Endothelial cell of umbilical vein (primary cell): ENCODE measurements around the gene KRT82. TPM values are rescaled to one million over a fixed set of nuclear protein-coding genes. Genes with fewer than 3 reads are reported as not detected.

Experiments used
- BruUV-seq: library from RNA; stranded (reverse); fragments of 400-500 nt; replicated peaks from 2 replicates; lab custom pipeline; 2021; lab: Mats Ljungman, UMichigan
- CTCF ChIA-PET: fragments of 300-600, 350-600 bp; sonication (Branson Sonifier 250); formaldehyde crosslinking; loops from one replicate; lab custom pipeline; 2021; ENCODE audit warnings: antibody characterized with exemption, inconsistent platforms; lab: Charles Lee
- POLR2A ChIA-PET: fragments of 300-600, 350-600 bp; sonication (Branson Sonifier 250); formaldehyde crosslinking; loops from one replicate; lab custom pipeline; 2021; ENCODE audit warnings: antibody characterized with exemption, inconsistent platforms; lab: Charles Lee
- DNase-seq: peaks from one replicate; pipeline ENCODE4 v3.0.0-alpha.2; 2011; ENCODE audit warnings: low read depth, low spot score
- FAIRE-seq: peaks from 2 replicates; lab custom pipeline; 2011; peaks lifted over from hg19 to GRCh38; lab: Jason Lieb, UNC
- H2AFZ ChIP-seq: 2 replicates; pipeline ENCODE4 v1.6.0; 2012; ENCODE audit warnings: low read depth, low read length, control low read depth, inconsistent platforms
- H3K27ac ChIP-seq: 2 replicates; pipeline ENCODE4 v1.5.1; 2011; ENCODE audit warnings: low read depth, mild to moderate bottlenecking, control low read depth, low read length, moderate library complexity; ENCODE audit not compliant: insufficient read depth
- H3K27me3 ChIP-seq, 2 experiments: 2 replicates each; pipeline versions ENCODE4 v1.6.0 to v1.6.1; 2011; ENCODE audit warnings: low read length in 2 of 2, mixed read lengths in 1 of 2; ENCODE audit not compliant: control insufficient read depth in 2 of 2, insufficient read depth in 2 of 2
- H3K36me3 ChIP-seq, 2 experiments: 2 replicates in 1 of 2; 3 replicates in 1 of 2; pipeline ENCODE4 v1.5.1; 2011; ENCODE audit warnings: low read length in 2 of 2, mild to moderate bottlenecking in 1 of 2, moderate library complexity in 1 of 2; ENCODE audit not compliant: control insufficient read depth in 2 of 2, insufficient read depth in 2 of 2; ENCODE audit errors: extremely low read depth in 1 of 2
- H3K4me1 ChIP-seq: 3 replicates; pipeline ENCODE4 v1.5.1; 2011; ENCODE audit warnings: mild to moderate bottlenecking, low read length; ENCODE audit not compliant: control insufficient read depth, insufficient read depth; ENCODE audit errors: extremely low read depth
- H3K4me2 ChIP-seq: 2 replicates; pipeline ENCODE4 v1.6.1; 2011; ENCODE audit warnings: low read length, control low read depth, mixed read lengths; ENCODE audit not compliant: insufficient read depth
- H3K4me3 ChIP-seq, 3 experiments: fragments of 200-600 bp in 1 of 3; sonication (generic), shearing (Covaris generic) in 1 of 3; replicated peaks in 1 of 3; 2 replicates each; pipeline ENCODE4 v1.5.1; 2011 to 2016; ENCODE audit warnings: control low read depth in 3 of 3, low read length in 3 of 3, mild to moderate bottlenecking in 2 of 3, inconsistent platforms in 1 of 3, low read depth in 1 of 3, moderate library complexity in 1 of 3; ENCODE audit not compliant: insufficient read depth in 1 of 3
- H3K79me2 ChIP-seq: 2 replicates; pipeline ENCODE4 v1.6.0; 2012; ENCODE audit warnings: low read length, inconsistent platforms; ENCODE audit not compliant: control insufficient read depth, insufficient read depth
- H3K9ac ChIP-seq: replicated peaks from 2 replicates; pipeline ENCODE3; 2011; ENCODE audit warnings: low read length, control low read depth; ENCODE audit not compliant: insufficient read depth; ENCODE audit errors: extremely low read depth
- H3K9me1 ChIP-seq: replicated peaks from 3 replicates; pipeline ENCODE4 v1.6.0; 2011; ENCODE audit warnings: mild to moderate bottlenecking, low read length; ENCODE audit not compliant: control insufficient read depth, insufficient read depth; ENCODE audit errors: extremely low read depth
- H3K9me3 ChIP-seq: replicated peaks from 2 replicates; pipeline ENCODE4 v1.5.1; 2012; ENCODE audit warnings: low read length, inconsistent platforms; ENCODE audit not compliant: control insufficient read depth, insufficient read depth
- H4K20me1 ChIP-seq: replicated peaks from 2 replicates; pipeline ENCODE3; 2011; ENCODE audit warnings: mild to moderate bottlenecking, low read length; ENCODE audit not compliant: control insufficient read depth, insufficient read depth; ENCODE audit errors: extremely low read depth
- CTCF ChIP-seq, 2 donors: IDR thresholded peaks; 1 replicate in 1 of 2; 2 replicates in 1 of 2; pipeline ENCODE4 v1.5.1; 2011; ENCODE audit warnings: low read length in 2 of 2, mild to moderate bottlenecking in 2 of 2, moderate library complexity in 2 of 2, control low read depth in 1 of 2, inconsistent platforms in 1 of 2, low read depth in 1 of 2; ENCODE audit not compliant: insufficient read depth in 1 of 2; ENCODE audit errors: extremely low read depth in 1 of 2
- FOS ChIP-seq: IDR thresholded peaks from 2 replicates; pipeline ENCODE4 v1.6.1; 2011; ENCODE audit warnings: mild to moderate bottlenecking, low read length, moderate library complexity, borderline replicate concordance; ENCODE audit not compliant: insufficient read depth
- GATA2 ChIP-seq: IDR thresholded peaks from 2 replicates; pipeline ENCODE4 v1.7.0; 2011; ENCODE audit warnings: low read depth, mild to moderate bottlenecking, moderate library complexity, mixed read lengths, low read length; ENCODE audit not compliant: insufficient read length, insufficient read depth
- JUN ChIP-seq: IDR thresholded peaks from 2 replicates; pipeline ENCODE4 v1.6.1; 2011; ENCODE audit warnings: borderline replicate concordance, low read depth; ENCODE audit not compliant: insufficient read length, insufficient read depth
- MAX ChIP-seq: IDR thresholded peaks from 2 replicates; pipeline ENCODE4 v1.6.1; 2011; ENCODE audit not compliant: insufficient read depth, insufficient read length
- MYC ChIP-seq: IDR thresholded peaks from one replicate; pipeline ENCODE4 v1.6.1; 2011; ENCODE audit warnings: mild to moderate bottlenecking, low read depth, low read length
- POLR2A ChIP-seq: IDR thresholded peaks from 2 replicates; pipeline ENCODE4 v1.6.1; 2012; ENCODE audit warnings: low read depth, mild to moderate bottlenecking, control low read depth, low read length
- POLR2AphosphoS5 ChIP-seq: IDR thresholded peaks from 2 replicates; pipeline ENCODE4 v1.6.1; 2012; ENCODE audit warnings: low read depth, mild to moderate bottlenecking, control low read depth, low read length, moderate library complexity; ENCODE audit not compliant: insufficient read depth
- dilution Hi-C: fragments of 300-500 bp; cut with MboI; formaldehyde crosslinking; loops from one replicate; pipeline ENCODE4 v1.15.0; 2019; ENCODE audit warnings: low sequenced_read_pairs; ENCODE audit not compliant: extremely low pct_ligation_motif_present
- intact Hi-C: fragments of 100-400 bp; cut with micrococcal nuclease; formaldehyde crosslinking; loops from one replicate; pipeline ENCODE4 v1.10.0; 2022
- polyA plus RNA-seq, 4 experiments: library from polyadenylated mRNA; depleted of rRNA in 3 of 4; stranded (reverse) in 3 of 4; unstranded in 1 of 4; fragments of >200 nt; gene quantifications; 2 replicates each; pipeline versions ENCODE4 v1.2.1 to v1.2.3, GENCODE V29; 2011 to 2012; ENCODE audit warnings: missing spikeins in 1 of 4
- total RNA-seq: library from RNA; stranded (reverse); gene quantifications from 2 replicates; pipeline ENCODE4 v1.2.3, GENCODE V29; 2021

The KRT82 gene
- total and polyA plus RNA-seq, 2 donors (not counting 3 experiments of a cell fraction or from before 2014, with no cell fraction given) = not detected

DNA sequence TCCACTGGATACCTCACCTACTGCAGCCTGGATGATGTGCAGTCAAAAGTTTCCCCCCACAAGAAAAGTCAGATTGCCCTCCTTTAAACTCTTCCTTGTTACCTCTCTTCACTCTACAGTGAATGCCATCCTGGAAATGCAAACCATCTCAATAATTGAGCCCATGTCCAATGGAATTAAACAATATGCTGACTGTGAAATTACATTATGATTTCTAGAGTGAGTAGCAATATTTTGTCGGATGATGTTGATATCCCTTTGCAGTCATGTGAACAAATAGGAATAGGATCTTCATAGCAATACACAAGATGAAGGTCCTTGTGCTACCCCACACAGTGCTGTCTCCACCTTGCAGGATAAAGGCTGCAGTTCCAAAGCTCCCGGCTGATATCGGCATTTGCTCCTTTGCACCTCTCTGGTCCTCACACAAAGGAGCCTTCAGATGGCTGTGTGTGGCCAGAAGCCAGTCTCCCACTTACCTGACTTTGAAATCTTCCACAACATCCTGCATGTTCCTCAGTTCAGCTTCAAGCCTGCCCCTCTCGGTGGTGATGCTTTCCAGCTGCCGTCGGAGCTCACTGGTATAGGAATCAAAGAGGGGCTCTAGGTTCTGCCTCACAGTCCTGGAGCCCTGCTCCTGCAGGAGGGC is 26.5 kb upstream of the KRT82 start:
- no peak overlapping the region for H3K4me3 ChIP-seq
- no peak overlapping the region for H3K9ac ChIP-seq
- no peak for FAIRE-seq
- DNase-seq = no peak
- no peak for TF ChIP-seq JUN
- no peak for TF ChIP-seq CTCF (IDR thresholded peaks at IDR 0.05; ENCODE audit: extremely low read depth in 1 of 2, insufficient read depth in 1 of 2, low read depth in 1 of 2, low read length in 2 of 2)
- no peak for TF ChIP-seq POLR2A
- no peak for TF ChIP-seq FOS
- TF ChIP-seq MAX = no peak
- TF ChIP-seq POLR2AphosphoS5 = no peak
- no peak for TF ChIP-seq MYC
- TF ChIP-seq GATA2 = no peak
- ChIA-PET CTCF (no interaction called here), POLR2A (no interaction called here)
- intact Hi-C loops (no loop called here), dilution Hi-C loops (no loop called here)
- no peaks in the 10 kb centered on the region for H3K9me3 ChIP-seq
- no peaks in the 10 kb centered on the region for H3K36me3 ChIP-seq
- no peaks in the 10 kb centered on the region for H3K4me1 ChIP-seq
- H3K79me2 ChIP-seq = no peaks in the 10 kb centered on the region
- H3K9me1 ChIP-seq = no peaks in the 10 kb centered on the region
- no peaks in the 10 kb centered on the region for H3K27me3 ChIP-seq
- H3K4me2 ChIP-seq = no peak overlapping the region
- no TSS peak for BruUV-seq
- H4K20me1 ChIP-seq = no peaks in the 10 kb centered on the region
- H3K27ac ChIP-seq = no peak overlapping the region
- H2AFZ ChIP-seq = no peak overlapping the region
